ENCODE data around the gene SMG7. TPM values are rescaled to one million over a fixed set of nuclear protein-coding genes. Genes with fewer than 3 reads are reported as not detected.

Gene SMG7
- polyA plus RNA-seq, 1 donor: 87.4 TPM

DNA sequence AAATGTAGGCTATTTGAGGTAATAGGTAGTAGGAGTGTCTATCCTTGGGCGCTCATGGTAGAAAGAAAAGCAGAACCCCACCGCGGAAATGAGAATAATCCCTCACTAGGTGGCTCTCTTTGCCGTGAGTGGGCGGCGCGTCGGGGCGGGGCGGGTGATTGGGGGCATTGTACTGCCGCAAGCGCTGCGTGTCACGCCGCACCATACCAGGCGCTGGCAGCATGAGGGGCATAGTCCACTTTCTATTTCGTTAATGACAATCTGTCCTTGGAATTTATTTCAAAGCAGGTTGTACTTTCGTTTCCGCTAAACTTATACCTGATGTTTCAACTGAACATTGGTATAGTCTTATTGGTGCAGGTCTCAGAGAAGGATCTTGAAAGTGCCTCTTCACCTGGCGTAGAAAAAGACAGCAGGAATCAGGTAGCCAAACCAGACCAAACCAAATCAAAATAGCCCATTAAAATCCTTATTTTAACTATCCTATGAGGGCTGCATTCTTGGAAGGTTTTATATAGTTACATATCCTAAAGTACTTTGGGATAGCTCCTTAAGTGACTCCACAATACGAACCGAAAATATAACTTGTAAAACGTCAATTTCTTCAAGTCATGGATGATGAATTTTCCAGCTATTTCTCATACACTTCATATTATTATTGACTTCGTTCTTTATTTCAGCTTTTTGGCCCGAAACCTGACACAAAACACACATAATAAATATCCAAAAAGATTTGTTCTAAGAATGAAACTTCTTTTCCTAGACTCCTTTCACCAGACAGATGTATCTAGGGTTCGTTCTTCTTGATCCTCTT, 1.9 kb upstream of the SMG7 start:
- DNase-seq: peak; percentile 69

DNA sequence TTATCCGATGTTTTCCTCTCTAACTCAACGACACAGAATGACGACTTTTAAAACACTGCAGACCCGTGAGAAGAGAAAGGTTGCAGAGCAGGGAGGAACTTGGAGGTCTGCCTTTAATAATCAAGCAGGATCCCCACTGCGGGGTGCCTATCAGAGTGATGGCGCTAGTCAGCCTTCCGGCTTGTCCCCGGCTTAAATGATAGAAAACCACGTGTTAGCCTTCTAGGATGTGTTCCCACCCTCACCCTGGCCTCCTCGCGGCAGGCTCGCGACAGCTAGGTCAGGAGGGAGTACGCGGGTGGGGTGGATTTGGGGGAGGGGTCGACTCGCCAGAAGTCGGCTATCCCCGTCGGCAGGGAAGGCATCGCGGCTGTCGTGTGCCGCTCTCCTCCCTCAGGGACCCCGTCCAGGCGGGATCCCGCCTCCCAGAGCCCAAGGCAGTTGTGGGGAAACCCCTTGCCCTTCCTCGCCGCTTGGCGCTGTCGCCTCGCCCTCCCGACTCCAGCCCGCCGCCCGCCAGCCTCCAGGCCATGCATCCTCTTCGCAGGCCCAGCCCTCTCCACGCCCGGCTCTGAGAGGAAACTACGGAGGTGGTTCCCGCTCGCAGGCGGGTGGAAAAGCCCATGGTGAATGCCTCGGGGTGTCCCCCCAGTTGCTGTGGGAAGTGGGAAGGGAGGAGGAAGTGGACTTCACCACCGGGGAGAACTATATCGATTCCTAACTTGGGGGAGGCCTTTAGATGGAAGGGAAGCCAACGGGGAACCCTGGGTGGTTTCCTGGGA, 1.1 kb upstream of the SMG7 start:
- no peak for DNase-seq

DNA sequence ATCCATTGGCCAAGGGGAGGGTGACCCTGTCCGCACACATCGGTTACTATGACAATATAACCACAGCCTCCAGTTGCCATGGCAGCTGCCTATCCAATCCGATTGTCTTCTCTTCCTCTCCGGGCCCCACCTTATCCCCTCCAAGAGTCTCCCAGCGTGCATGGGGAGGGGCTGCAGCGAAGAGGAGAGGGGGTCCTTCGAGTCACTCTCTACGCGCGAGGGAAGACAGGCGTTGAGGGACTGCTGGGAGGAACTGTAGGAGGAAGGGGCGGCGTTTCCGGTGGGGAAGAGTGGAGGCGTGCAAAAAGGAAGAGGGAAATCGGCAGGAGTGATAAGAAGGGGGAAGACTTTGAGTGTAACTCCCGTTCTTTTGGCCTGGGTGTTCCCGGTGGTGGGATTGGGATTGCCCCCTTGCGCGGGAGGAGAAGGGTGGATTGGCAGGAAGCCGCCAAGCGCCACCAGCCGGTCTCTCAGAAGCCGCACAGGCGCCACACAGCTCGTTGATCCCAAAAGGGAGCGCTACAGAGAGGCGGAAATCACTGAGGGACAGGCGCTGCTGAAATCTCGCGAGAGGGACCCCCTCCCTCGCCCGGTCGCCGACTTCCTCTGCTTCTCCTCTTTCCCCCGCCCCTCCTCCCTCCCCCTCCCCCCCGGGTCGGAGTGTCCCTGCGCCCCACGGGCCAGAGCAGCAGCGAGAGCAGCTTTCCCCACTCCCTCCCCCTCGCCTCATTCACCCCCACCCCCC, 384 bp upstream of the SMG7 start:
- peak; percentile 97 for DNase-seq

DNA sequence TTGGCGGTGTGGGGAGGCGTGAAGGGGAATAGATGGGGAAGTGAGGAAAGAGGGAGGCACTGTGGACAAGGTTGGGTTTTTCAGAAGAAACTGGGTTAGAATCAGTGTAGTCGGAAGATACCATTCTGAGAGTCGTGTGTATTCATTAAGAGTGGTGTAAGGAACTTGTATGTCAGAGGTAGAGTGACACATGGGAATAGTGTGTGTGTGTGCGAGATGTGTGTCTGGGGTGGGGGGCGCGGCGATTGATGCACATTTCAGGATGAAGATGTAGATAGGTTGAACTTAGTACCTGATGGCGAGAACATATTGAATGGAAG, 878 bp downstream of the SMG7 start:
- DNase-seq: no peak

DNA sequence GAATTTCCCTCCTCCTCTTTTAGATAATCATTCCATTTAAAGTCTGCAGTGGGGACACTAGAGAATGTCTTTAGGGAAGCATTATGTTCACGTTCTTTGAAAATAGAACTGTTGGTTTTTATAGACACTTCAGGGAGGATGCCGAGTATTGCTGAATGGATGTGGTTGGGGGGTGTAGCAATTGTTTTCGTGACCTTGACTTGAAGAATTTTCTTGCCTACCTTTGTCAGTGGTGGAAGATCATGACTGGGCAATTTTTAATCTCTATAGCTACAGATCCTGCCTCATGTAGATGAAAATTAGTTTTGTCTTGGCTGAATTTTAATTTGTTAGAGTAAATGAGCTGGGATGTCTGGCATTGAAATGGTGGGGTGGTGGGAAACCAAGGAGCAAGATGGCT, 3.8 kb downstream of the SMG7 start:
- no peak for DNase-seq

DNA sequence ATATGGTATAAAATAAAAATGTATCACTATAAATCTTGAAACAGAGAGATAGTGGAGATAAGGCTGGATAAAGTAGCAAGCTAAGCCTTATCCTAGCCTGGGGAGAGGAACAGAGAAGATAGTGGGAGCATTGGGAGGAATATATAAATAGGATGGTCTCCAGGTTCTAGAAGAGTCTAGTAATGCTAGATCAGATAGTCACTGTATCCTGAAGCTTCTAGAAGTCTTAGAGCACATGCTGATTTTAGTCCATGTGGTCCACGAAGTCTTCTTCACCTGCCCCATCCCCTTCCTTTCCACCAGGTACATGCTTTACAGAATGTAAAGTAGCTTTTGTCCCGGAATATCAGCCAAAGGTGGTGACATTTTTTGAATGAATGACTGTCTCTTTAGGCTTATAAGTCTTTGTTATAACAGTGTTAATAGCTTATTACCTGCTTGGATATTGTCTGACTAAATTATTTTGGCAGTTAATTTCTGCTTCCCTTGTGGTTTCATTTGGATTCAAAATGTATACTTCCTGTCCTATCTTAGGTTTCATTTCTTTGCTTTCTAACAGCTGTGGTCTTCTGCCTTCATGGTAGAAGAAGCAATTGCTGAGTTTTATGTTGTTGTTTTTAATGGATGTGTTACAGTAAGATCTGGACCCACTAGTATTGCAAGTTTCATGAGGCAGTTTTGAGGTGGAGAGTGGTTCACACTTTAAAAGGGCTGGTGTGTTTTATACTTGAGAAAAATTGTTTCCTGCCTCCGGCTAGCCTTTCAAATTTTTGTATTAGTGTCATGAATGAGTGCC, 5.9 kb downstream of the SMG7 start:
- DNase-seq: no peak

DNA sequence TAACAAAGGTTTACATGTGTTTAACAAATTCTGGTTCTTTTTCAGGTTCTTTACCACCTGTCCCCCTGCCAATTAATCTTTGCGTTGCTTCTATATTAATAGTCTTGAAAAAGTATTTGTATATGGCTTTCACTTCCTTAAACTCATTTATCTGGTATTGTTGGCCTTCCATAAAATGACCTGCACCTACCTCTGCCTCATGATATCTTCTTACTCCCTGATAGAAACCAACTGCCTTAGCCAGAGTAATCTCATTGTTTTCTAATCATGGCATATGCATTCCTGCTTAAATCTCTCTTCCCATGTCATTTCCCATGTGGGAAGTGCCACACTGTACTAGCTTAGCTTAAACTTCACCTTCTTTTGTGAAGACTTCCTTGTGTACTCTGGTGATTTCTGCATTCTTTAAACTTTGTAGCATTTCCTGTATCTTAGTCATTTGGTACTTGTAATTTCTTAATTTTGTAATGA, 8.7 kb downstream of the SMG7 start:
- DNase-seq: no peak

DNA sequence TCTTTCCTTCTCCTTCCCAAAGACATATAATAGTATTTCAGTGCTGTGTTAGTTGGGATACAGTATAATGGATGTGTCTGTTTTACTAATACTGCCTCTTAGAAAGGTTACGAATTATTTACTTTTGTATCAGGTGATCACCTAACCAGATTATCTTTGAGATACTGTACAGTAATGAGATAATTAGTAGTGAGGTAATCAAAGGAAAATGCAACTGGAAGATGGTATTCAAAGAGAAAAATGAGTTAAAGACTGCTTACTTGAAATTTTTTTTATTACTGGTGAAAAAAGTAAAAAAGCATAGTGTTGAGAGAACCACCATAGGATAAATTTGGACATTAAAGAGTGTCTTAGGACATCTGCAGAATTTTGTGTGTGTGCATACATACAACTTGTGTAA, 10.9 kb downstream of the SMG7 start:
- no peak for DNase-seq

DNA sequence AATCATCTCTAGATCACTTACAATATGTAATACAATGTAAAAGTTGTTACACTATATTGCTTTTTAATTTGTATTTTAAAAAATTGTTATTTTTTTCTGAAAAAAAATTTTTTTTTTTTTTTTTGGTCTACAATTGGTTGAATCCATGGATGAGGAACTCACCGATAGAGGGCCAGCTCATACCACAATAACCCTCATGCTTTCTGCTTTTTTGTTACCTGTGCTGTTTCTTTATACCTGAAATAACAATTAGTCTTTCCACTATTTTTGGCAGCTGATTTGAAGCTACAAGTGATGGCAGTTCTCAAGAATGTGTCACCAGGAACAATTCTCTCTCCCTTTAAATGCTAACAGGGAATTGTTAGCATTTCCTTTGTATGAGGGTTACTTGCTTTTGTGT, 12.0 kb downstream of the SMG7 start:
- no peak for DNase-seq

DNA sequence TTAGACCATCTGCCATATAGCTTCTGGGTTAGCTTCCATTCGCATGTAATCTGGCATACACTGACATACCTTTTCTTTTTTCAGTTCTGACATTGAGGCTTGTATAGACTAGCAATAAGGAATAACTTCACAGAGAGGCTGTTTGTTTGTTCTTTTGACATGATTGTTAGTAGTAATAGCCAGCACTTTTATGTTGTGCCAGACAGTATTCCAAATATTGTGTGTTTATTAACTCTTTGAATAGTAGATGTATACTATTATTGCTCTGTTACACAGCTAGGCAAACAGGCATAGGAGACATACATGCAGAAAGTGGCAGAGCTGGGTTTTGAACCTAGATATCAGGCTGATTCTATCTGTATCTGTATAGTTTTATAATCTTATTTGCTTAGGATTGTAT, 12.6 kb downstream of the SMG7 start:
- no peak for DNase-seq

DNA sequence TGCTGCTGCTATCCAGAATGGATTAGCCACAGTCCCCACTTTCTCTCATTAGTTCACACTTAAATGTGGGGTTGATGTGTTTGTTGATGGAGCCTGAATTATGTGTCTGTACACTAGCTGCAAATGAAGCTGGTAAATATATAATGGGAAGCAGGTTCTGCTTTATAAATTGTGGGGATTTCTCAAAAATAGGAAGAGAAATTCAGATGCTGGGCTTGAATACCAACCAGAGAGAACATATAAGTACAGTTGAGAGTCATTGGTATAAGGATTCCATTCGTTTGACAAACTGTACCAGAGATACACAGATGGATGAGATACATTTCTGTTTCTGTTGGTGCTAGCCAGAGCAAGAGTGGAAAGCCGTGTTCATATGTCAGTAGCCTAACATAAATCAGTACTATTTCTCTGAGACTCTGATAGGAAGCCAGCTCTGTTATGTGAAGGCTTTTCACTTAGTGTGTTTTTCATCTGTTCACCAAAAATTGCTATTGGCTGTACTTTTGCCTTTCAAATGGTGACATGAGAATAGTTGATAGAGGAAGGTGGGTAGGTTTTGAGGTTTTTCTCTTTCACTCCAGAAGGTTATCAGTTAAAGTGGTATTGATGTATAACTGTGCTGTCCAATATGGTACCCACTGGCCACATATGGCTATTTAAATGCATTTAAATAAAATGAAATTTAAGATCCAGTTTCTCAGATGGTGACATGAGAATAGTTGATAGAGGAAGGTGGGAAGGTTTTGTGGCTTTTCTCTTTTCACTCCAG, 15.6 kb downstream of the SMG7 start:
- no peak for DNase-seq

DNA sequence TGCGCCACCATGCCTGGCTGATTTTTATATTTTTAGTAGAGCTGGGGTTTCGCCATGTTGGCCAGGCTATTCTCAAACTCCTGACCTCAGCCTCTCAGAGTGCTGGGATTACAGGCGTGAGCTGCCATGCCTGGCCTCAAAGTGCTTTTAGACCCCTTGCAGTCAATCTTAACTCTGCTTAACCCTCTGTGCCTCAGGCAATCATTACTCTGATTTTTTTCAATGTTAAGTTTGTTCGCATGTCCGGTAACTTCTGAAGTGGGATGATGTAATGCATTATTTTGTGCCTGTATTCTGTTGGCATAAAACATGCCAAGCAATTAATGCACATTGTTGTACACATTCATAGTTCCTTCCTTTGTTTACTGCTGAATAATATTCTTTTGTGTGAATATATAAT, 18.6 kb downstream of the SMG7 start:
- DNase-seq: no peak

DNA sequence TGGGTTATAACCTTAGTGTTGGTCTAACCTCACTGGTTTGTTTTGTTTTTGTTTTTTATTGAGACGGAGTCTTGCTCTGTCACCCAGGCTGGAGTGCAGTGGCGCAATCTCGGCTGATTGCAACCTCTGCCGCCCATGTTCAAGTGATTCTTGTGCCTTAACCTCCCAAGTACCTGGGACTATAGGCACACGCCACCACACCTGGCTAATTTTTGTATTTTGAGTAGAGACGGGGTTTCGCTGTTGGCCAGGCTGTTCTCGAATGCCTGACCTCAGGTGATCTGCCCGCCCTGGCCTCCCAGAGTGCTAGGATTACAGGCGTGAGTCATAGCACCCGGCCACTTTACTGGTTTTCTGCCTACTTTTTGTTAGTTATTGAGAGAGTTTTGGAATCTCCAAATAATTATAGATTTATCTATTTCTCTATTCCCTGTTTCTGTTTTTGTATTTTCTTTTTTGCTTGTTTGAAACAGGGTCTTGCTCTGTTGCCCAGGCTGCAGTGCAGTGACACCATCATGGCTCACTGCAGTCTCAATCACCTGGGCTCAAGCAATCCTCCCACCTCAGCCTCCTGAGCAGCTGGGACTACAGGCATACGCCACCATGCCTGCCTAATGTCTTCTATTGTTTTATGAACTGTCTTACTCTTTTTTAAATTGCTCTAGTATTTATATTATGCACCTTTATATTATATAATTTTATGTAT, 21.4 kb downstream of the SMG7 start:
- no peak for DNase-seq

DNA sequence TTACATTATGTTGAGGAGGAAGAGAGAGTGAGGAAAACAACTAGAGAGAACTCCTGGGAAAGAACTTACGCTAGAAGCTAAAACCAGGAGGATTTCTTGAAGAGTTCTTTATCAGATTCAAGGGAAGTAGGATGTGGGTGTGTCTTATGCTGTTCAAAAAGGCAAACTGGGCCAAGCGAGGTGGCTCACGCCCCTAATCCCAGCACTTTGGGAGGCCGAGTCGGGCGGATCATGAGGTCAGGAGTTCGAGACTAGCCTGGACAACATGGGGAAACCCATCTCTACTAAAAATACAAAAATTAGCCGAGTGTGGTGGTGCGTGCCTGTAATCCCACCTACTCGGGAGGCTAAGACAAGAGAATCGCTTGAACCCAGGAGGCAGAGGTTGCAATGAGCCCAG, 23.1 kb downstream of the SMG7 start:
- no peak for DNase-seq

DNA sequence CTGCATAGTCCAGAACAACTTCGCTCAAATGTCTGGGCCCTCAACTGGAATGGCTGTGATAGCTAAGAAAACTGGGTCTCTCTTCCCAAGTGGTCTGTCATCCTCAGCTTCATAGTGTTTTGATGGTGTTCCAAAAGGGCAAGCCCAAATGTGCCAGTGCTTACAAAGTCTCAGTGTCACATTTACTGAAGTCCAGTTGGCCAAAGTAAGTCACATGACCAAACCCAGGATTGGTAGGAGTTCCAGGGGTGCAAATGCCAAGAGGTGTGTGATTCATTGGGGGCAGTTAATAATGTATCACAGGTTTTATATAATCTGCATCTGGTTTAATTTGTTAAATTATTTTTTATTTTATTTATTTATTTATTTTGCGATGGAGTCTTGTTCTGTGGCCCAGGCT, 24.9 kb downstream of the SMG7 start:
- no peak for DNase-seq

DNA sequence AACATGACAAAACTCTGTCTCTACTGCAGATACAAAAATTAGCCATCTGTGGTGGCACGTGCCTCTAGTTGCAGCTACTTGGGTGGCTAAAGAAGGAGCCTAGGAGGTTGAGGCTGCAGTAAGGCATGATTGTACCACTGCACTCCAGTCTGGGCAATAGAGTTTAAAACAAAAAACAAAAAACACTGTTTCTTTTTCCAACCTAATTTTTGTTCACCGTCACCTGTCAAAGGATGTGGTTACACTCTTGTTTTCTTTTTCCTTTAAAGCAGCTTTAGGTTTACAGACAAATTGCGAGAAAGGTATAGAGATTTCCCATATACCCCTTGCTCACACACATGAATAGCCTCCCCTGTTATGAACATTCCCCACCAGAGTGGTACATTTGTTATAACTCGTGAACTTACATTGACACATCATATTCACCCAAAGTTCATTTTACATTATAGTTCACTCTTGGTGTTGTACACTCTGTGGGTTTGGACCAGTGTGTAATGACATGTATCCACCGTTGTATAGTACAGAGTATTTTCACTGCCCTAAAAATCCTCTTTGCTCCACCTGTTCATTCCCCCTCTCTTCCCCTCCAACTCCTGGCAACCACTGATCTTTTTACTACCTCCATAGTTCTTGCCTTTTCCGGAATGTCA, 26.2 kb downstream of the SMG7 start:
- DNase-seq: no peak

DNA sequence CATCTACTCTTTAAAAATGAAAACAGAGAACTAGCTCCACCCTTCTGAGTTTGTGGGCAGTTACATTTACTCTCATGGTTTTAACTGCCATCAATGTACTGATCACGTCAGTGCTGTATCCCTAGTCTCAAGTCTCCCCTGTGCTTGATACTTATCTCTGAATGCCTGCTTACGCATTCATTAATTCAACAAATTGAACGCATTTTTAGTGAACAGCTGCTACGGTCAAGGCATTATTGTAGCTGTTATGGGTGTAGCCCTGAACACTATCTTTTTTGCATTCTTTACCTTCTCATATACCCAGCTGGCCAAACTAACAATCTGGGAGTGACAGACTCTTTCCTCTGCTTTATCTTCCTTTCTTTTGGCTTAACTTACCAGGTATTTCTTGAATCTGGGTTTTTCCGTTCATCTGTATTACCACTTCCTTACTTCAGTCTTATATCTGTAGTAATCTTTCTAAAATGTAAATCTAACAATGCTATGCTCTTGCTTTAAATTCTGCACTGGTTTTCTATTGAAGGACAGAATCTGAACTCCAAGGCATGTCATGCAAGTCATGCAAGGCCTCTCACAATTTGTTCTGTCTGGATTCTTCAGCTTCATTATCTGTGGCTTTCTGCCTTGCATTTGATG, 33.3 kb downstream of the SMG7 start:
- DNase-seq: no peak

DNA sequence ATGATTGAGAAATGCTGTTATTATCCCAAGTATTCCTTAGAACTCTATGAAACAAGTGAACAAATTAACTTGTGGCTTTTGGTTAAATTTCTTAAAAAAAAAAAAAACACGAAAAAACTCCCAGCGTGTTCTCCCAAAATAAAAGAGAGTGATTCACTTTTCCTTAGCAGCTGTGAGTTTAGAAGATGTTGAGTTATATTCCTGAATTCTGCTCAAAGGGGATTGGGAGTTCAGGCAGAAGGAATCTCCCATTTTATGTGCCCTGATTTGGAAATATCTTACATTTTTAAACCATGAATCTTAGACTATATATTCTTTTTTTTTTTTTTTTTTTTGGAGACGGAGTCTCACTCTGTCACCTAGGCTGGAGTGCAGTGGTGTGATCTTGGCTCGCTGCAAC, 34.3 kb downstream of the SMG7 start:
- DNase-seq: no peak

DNA sequence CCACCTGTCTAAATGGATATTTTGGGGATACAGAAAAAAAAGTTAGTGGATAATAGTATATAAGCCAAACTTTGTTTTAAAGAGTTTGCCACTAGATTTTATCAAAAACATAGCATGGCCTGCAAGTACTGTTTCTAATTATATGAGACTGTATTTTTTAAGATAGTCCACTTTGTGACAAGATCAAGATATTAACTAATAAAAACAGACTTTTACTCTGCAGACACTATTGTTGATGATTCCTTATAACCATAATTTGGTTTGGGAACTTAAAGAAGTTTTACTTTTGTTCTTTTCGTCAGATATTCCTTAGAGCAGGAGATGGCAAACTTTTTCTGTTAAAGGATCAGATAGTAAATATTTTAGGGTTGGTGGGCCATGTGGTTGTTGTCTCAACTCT, 36.4 kb downstream of the SMG7 start:
- DNase-seq: no peak

DNA sequence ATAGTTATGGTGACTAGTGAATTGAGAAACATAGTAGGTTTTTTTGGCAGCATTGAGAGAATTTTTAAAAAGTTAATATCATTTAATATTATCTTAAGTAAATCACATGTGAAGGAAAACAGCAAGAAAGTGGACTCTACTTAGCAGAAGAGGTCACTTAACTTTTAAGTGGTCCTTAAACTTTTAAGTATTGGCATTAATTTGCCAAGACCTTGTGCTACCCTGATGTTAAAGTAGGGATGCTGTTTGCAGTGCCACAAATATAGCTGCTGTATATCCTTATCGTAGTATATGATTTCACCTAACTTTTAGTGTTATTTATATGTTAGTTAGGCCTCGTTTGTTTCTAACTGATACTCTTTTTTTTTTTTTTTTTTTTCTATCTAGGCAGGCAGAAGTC, 40.2 kb downstream of the SMG7 start:
- DNase-seq: no peak

Data from left kidney (tissue), 2 donors.